Hepatocyte (in vitro differentiated cells): Measurements from ENCODE around the gene ANKRD62.

ENCODE experiments used
- EZH2 ChIP-seq: fragments of 200-600 bp; sonication (generic); IDR thresholded peaks from 2 replicates; pipeline ENCODE4 v1.6.1; 2016; ENCODE audit warnings: antibody characterized with exemption, mild to moderate bottlenecking, borderline replicate concordance
- TF ChIP-seq, protein P1 (sequence below): fragments of 200-600 bp; sonication (generic); IDR thresholded peaks from 2 replicates; pipeline ENCODE4 v1.5.1; 2016; ENCODE audit warnings: antibody characterized with exemption, mild to moderate bottlenecking; ENCODE audit not compliant: poor library complexity

DNA sequence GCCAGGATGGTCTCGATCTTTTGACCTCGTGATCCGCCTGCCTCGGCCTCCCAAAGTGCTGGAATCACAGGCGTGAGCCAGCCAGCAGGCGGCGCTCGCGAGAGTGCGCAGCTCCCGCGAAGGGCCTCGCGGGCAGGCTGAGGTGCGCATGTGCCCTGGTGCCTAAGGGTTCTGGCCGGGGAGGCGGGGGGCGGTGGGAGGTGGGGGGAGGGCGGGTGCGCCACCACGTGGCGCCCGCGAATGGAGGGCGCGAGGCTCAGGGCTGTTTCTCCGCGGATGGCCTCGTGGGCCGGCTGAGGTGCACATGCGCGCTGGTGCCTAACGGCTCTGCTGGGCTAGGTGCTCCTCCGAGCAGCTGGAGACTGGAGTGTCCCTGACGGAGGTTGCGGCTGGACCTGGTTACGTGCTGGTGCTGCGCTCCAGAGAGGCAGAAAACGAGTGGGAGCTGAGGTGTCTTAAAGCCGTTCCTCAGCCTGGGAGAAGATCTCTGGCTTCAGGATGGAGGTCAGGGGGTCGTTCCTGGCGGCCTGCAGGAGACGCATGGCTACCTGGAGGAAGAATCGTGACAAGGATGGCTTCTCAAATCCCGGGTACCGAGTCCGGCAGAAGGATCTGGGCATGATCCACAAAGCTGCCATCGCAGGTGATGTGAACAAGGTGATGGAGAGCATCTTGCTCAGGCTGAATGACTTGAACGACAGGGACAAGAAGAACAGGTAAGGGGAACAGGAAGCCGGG, at the start of gene ANKRD62:
- TF ChIP-seq, protein P1, sequence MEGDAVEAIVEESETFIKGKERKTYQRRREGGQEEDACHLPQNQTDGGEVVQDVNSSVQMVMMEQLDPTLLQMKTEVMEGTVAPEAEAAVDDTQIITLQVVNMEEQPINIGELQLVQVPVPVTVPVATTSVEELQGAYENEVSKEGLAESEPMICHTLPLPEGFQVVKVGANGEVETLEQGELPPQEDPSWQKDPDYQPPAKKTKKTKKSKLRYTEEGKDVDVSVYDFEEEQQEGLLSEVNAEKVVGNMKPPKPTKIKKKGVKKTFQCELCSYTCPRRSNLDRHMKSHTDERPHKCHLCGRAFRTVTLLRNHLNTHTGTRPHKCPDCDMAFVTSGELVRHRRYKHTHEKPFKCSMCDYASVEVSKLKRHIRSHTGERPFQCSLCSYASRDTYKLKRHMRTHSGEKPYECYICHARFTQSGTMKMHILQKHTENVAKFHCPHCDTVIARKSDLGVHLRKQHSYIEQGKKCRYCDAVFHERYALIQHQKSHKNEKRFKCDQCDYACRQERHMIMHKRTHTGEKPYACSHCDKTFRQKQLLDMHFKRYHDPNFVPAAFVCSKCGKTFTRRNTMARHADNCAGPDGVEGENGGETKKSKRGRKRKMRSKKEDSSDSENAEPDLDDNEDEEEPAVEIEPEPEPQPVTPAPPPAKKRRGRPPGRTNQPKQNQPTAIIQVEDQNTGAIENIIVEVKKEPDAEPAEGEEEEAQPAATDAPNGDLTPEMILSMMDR = no peak
- no peak for TF ChIP-seq EZH2
